ENCODE results near the gene IMPG2.
"Not testable (repeated sequence)": the region's sequence is repeated elsewhere in the genome, so short reads cannot be mapped to it uniquely, and the experiment has no call there.

The IMPG2 gene

GRCh38 chr3:101320475-101320874 is at the start of gene IMPG2:
IMPG2 (minus strand) TSS chr3:101320575; CDS start chr3:101320372, 203 bp downstream.
- no peak for DNase-seq

GRCh38 chr3:101362406-101362805 is 42.0 kb upstream of the IMPG2 start:
- no peak for DNase-seq

- DNase-seq, result no peak
Measured at GRCh38 chr3:101351829-101352228, 31.5 kb upstream of the IMPG2 start.

- DNase-seq, result no peak
Measured at GRCh38 chr3:101340591-101340990, 20.2 kb upstream of the IMPG2 start.

GRCh38 chr3:101333883-101334282 is 13.5 kb upstream of the IMPG2 start:
- DNase-seq, result no peak

GRCh38 chr3:101329016-101329673 is 8.8 kb upstream of the IMPG2 start:
- DNase-seq, result no peak

GRCh38 chr3:101325393-101326134 is 5.2 kb upstream of the IMPG2 start:
- DNase-seq, result no peak

GRCh38 chr3:101319531-101319930 is 844 bp downstream of the IMPG2 start:
- DNase-seq, result no peak

- no peak for DNase-seq
Measured at GRCh38 chr3:101312545-101312944, 7.8 kb downstream of the IMPG2 start.

GRCh38 chr3:101311676-101312075 is 8.7 kb downstream of the IMPG2 start:
- no peak for DNase-seq

GRCh38 chr3:101310978-101311375 is 9.4 kb downstream of the IMPG2 start:
- DNase-seq, result no peak

GRCh38 chr3:101308147-101308772 is 12.1 kb downstream of the IMPG2 start:
- DNase-seq, result not testable (repeated sequence)

- no peak for DNase-seq
Measured at GRCh38 chr3:101303836-101304235, 16.5 kb downstream of the IMPG2 start.

GRCh38 chr3:101303089-101303731 is 17.2 kb downstream of the IMPG2 start:
- no peak for DNase-seq

GRCh38 chr3:101300073-101300472 is 20.3 kb downstream of the IMPG2 start:
- DNase-seq, result no peak

- no peak for DNase-seq
Measured at GRCh38 chr3:101292027-101292426, 28.3 kb downstream of the IMPG2 start.

GRCh38 chr3:101288294-101288693 is 32.1 kb downstream of the IMPG2 start:
- DNase-seq, result no peak

- no peak for DNase-seq
Measured at GRCh38 chr3:101284757-101285156, 35.6 kb downstream of the IMPG2 start.

- DNase-seq, result no peak
Measured at GRCh38 chr3:101281521-101282030, 38.8 kb downstream of the IMPG2 start.

- no peak for DNase-seq
Measured at GRCh38 chr3:101279765-101280385, 40.5 kb downstream of the IMPG2 start.

- DNase-seq, result no peak
Measured at GRCh38 chr3:101279162-101279561, 41.2 kb downstream of the IMPG2 start.

- no peak for DNase-seq
Measured at GRCh38 chr3:101278727-101279126, 41.6 kb downstream of the IMPG2 start.

GRCh38 chr3:101273608-101274007 is 46.8 kb downstream of the IMPG2 start:
- DNase-seq, result no peak

All from activated CD8-positive, alpha-beta memory T cell treated with anti-CD3 and anti-CD28 coated beads, Interleukin-2, amount 50 U/mL, for 4 hours (primary cell).